OCI-LY1 (cell line): ENCODE results near the gene PNPLA8.
"Not testable (repeated sequence)": the region's sequence is repeated elsewhere in the genome, so short reads cannot be mapped to it uniquely, and the experiment has no call there.

Experiments
- H2AFZ ChIP-seq: fragments of 200-600 bp; sonication (generic), shearing (Covaris generic); 2 replicates; pipeline ENCODE4 v1.6.0; 2014; ENCODE audit warnings: antibody characterized with exemption, mild to moderate bottlenecking, low read length
- H3F3A ChIP-seq: fragments of 200-600 bp; sonication (generic), shearing (Covaris generic); 2 replicates; pipeline ENCODE4 v1.6.0; 2014; ENCODE audit warnings: mild to moderate bottlenecking, antibody characterized with exemption, low read length, moderate library complexity; ENCODE audit not compliant: insufficient read depth
- H3K27ac ChIP-seq: fragments of 200-600 bp; sonication (generic); 2 replicates; pipeline ENCODE4 v1.5.1; 2014; ENCODE audit warnings: low read length, mixed run types, mild to moderate bottlenecking, low read depth; ENCODE audit not compliant: poor library complexity, severe bottlenecking
- H3K27me3 ChIP-seq: fragments of 200-600 bp; sonication (generic); 2 replicates; pipeline ENCODE4 v1.6.0; 2014; ENCODE audit warnings: antibody characterized with exemption, mild to moderate bottlenecking, low read length, moderate library complexity; ENCODE audit not compliant: insufficient read depth
- H3K36me3 ChIP-seq: fragments of 200-600 bp; sonication (generic); 2 replicates; pipeline ENCODE4 v1.6.1; 2014; ENCODE audit warnings: mild to moderate bottlenecking, antibody characterized with exemption, low read length, moderate library complexity, mixed read lengths; ENCODE audit not compliant: insufficient read depth
- H3K4me1 ChIP-seq: fragments of 200-600 bp; sonication (generic); 2 replicates; pipeline ENCODE4 v1.5.1; 2014; ENCODE audit warnings: mild to moderate bottlenecking, low read length, moderate library complexity; ENCODE audit not compliant: insufficient read depth, severe bottlenecking
- H3K4me2 ChIP-seq: fragments of 200-600 bp; sonication (generic), shearing (Covaris generic); 2 replicates; pipeline ENCODE4 v1.6.1; 2014; ENCODE audit warnings: low read length
- H3K4me3 ChIP-seq: fragments of 200-600 bp; sonication (generic); 2 replicates; pipeline ENCODE4 v1.5.1; 2014; ENCODE audit warnings: low read length, low read depth, mild to moderate bottlenecking, mixed read lengths; ENCODE audit not compliant: poor library complexity, severe bottlenecking
- H3K79me2 ChIP-seq: fragments of 200-600 bp; shearing (Covaris generic); 2 replicates; pipeline ENCODE4 v1.6.1; 2016; ENCODE audit warnings: mixed run types, low read length, mixed read lengths; ENCODE audit not compliant: insufficient read depth
- H3K9ac ChIP-seq: fragments of 200-600 bp; sonication (generic), shearing (Covaris generic); 2 replicates; pipeline ENCODE4 v1.6.1; 2014; ENCODE audit warnings: mild to moderate bottlenecking, low read length, mixed read lengths
- H3K9me2 ChIP-seq: fragments of 200-600 bp; sonication (generic), shearing (Covaris generic); 2 replicates; pipeline ENCODE4 v1.6.1; 2014; ENCODE audit warnings: low read depth, mild to moderate bottlenecking, low read length, mixed read lengths
- H3K9me3 ChIP-seq: fragments of 200-600 bp; shearing (Covaris generic); 2 replicates; pipeline ENCODE4 v1.6.1; 2014; ENCODE audit warnings: low read length, mixed read lengths
- H4K20me1 ChIP-seq: fragments of 200-600 bp; sonication (generic), shearing (Covaris generic); 2 replicates; pipeline ENCODE4 v1.6.0; 2016; ENCODE audit warnings: mild to moderate bottlenecking, low read length; ENCODE audit not compliant: insufficient read depth
- CTCF ChIP-seq: fragments of 200-600 bp; sonication (generic), shearing (Covaris generic); IDR thresholded peaks from 2 replicates; pipeline ENCODE4 v1.5.1; 2017; ENCODE audit warnings: mild to moderate bottlenecking, antibody characterized with exemption, low read length, moderate library complexity, mixed read lengths
- EZH2 ChIP-seq: fragments of 200-600 bp; sonication (generic), shearing (Covaris generic); IDR thresholded peaks from 2 replicates; pipeline ENCODE4 v1.8.0; 2017; ENCODE audit warnings: borderline replicate concordance, mixed run types, mild to moderate bottlenecking, antibody characterized with exemption, low read length, moderate library complexity, mixed read lengths

Gene PNPLA8

GRCh38 chr7:108468246-108468645 is 57.7 kb downstream of the PNPLA8 start:
- Histone ChIP-seq H3K27me3 (no peaks in the 10 kb centered on the region), H3K36me3 (peaks cover 5% of the 10 kb centered on the region), H3K4me1 (no peaks in the 10 kb centered on the region), H4K20me1 (no peaks in the 10 kb centered on the region), H3F3A (no peaks in the 10 kb centered on the region), H3K9ac (no peak overlapping the region), H3K27ac (no peak overlapping the region), H2AFZ (no peak overlapping the region), H3K4me3 (no peak overlapping the region), H3K4me2 (no peak overlapping the region), H3K79me2 (no peaks in the 10 kb centered on the region), H3K9me2 (no peaks in the 10 kb centered on the region), H3K9me3 (no peaks in the 10 kb centered on the region)
- TF ChIP-seq CTCF: no peak
- no peak for TF ChIP-seq EZH2

GRCh38 chr7:108467391-108467790 is 58.5 kb downstream of the PNPLA8 start:
- H2AFZ ChIP-seq: no peak overlapping the region
- no peaks in the 10 kb centered on the region; the same call in 1 of the 2 replicates for H3K36me3 ChIP-seq
- no peaks in the 10 kb centered on the region for H4K20me1 ChIP-seq
- no peaks in the 10 kb centered on the region for H3K9me2 ChIP-seq
- no peaks in the 10 kb centered on the region for H3K79me2 ChIP-seq
- H3K27ac ChIP-seq: no peak overlapping the region
- TF ChIP-seq CTCF (no peak), EZH2 (no peak)
- H3K4me2 ChIP-seq: no peak overlapping the region
- H3K9ac ChIP-seq: no peak overlapping the region
- H3K4me1 ChIP-seq: no peaks in the 10 kb centered on the region
- H3F3A ChIP-seq: no peaks in the 10 kb centered on the region
- H3K27me3 ChIP-seq: no peaks in the 10 kb centered on the region
- no peak overlapping the region for H3K4me3 ChIP-seq
- no peaks in the 10 kb centered on the region for H3K9me3 ChIP-seq

DNA sequence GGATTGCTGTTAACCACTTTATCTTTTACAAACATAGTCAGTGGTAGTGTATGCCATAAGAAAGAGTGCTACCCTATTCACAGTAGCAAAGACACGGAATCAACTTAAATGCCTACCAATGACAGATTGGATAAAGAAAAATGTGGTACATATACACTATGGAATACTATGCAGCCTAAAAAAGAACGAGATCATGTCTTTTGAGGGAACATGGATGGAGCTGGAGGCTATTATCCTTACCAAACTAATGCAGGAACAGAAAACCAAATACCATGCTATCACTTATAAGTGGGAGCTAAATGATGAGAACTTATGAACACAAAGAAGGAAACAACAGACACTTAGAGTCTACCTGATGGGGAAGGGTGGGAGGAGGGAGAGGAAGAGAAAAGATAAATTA is 59.6 kb downstream of the PNPLA8 start:
- not testable (repeated sequence) for H3K4me3 ChIP-seq, H2AFZ ChIP-seq, H3K79me2 ChIP-seq, H3K36me3 ChIP-seq, H3K27ac ChIP-seq, H3K9me2 ChIP-seq, H3F3A ChIP-seq, H4K20me1 ChIP-seq, H3K4me2 ChIP-seq, H3K9me3 ChIP-seq, H3K9ac ChIP-seq, H3K4me1 ChIP-seq, H3K27me3 ChIP-seq

- Histone ChIP-seq H3K36me3 (no peaks in the 10 kb centered on the region), H3K9me3 (no peaks in the 10 kb centered on the region), H3K27me3 (no peaks in the 10 kb centered on the region), H3K27ac (no peak overlapping the region), H3K4me1 (no peaks in the 10 kb centered on the region), H3K4me3 (no peak overlapping the region), H4K20me1 (no peaks in the 10 kb centered on the region), H3K4me2 (no peak overlapping the region), H2AFZ (no peak overlapping the region), H3F3A (no peaks in the 10 kb centered on the region), H3K79me2 (no peaks in the 10 kb centered on the region), H3K9ac (no peak overlapping the region), H3K9me2 (no peaks in the 10 kb centered on the region)
- TF ChIP-seq EZH2 (no peak), CTCF (no peak)
These were observed 61.2 kb downstream of the PNPLA8 start for GRCh38 chr7:108464743-108465142.
